Measurements from ENCODE around the gene ABCC1. TPM values are rescaled to one million over a fixed set of nuclear protein-coding genes. Genes with fewer than 3 reads are reported as not detected.

ABCC1 gene
- total and polyA plus RNA-seq, 2 donors, result 11.6 to 18.1 TPM

DNA sequence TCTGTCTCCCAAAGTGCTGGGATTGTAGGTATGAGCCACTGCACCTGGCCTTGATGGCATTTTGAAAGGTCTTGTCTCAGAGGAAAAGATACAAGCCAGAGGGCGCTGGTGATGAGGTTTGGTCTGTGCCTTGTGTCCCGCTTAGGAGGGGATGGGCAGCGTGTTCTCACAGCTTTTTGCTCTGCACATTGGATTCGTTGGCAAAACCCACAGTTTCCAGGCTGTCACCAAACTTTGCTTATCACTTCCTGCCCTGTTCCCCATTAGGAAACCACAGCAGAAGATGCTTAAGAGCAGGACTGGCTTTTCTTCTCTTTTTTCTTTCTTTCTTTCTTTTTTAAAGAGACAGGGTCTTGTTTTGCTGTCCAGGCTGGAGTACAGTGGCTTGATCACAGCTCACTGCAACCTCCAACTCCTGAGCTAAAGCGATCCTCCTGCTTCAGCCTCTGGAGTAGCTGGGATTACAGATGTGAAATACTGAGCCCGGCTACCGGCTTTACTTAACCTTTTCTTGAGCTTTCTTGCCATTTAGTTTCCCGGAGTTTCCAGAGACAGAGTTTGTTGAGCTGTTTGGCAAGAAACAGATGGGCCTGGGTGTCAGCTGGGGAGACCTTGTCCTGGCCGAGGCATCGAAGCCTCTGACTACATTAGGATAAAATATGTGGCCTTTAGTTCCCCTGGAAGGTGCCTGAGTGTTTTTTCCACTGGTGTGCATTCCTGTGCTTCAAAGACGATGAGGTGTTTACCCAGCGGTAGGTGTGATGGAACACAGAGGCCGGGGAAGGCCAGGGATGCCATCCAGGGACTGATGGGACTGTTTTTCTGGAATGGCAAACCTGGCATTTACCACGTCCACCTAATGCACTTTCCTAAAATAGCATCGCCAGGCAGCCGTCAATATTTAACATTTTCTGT lies 112.9 kb downstream of the ABCC1 start:
- Histone ChIP-seq H3K4me3 (ENCODE audit: low read length in 2 of 2) (no peak overlapping the region), H3K27me3 (ENCODE audit: control insufficient read depth in 2 of 2, insufficient read depth in 1 of 2, low read length in 1 of 2) (no peaks in the 10 kb centered on the region), H3K27ac (ENCODE audit: low read depth in 1 of 2, low read length in 1 of 2) (no peak overlapping the region), H3K9me3 (ENCODE audit: control insufficient read depth in 2 of 2, insufficient read depth in 1 of 2, low read length in 1 of 2) (no peaks in the 10 kb centered on the region), H3K36me3 (ENCODE audit: control insufficient read depth in 2 of 2, insufficient read depth in 2 of 2, low read length in 1 of 2) (peaks cover 26 to 47% of the 10 kb centered on the region in 2 donors), H3K4me1 (ENCODE audit: control insufficient read depth in 2 of 2, insufficient read depth in 2 of 2, low read length in 2 of 2) (peaks cover 0 to 26% of the 10 kb centered on the region in 2 donors)
- peak in 4 of 9 donors; percentile 18 to 62 (median 34) for DNase-seq (ENCODE audit: low read depth in 6 of 9, low spot score in 9 of 9)
- 47% methylated on average over 16 of the region's 16 CpGs for WGBS

DNA sequence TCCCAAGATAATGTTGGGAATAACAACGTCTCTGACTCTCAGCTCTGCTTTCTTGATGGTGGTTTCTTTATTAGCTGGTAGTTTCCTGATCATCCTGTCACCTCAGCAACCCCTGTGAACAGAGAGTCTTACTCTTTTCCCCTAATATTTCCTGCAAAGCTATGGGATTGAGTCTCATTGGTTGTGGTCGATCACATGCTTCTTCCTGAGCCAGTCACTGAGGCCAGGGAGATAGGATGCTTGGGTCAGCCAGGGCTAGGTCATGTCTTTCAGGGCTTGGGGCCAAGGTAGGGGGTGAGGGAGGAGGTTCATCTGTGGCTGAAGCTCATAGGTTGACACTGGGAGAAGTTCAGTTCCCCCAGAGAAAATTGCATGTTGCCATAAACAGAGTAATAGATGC lies 114.3 kb downstream of the ABCC1 start:
- 49% methylated on average over 2 of the region's 2 CpGs for WGBS
- Histone ChIP-seq H3K36me3 (ENCODE audit: control insufficient read depth in 2 of 2, insufficient read depth in 2 of 2, low read length in 1 of 2) (peaks cover 32 to 50% of the 10 kb centered on the region in 2 donors), H3K27ac (ENCODE audit: low read depth in 1 of 2, low read length in 1 of 2) (no peak overlapping the region)

DNA sequence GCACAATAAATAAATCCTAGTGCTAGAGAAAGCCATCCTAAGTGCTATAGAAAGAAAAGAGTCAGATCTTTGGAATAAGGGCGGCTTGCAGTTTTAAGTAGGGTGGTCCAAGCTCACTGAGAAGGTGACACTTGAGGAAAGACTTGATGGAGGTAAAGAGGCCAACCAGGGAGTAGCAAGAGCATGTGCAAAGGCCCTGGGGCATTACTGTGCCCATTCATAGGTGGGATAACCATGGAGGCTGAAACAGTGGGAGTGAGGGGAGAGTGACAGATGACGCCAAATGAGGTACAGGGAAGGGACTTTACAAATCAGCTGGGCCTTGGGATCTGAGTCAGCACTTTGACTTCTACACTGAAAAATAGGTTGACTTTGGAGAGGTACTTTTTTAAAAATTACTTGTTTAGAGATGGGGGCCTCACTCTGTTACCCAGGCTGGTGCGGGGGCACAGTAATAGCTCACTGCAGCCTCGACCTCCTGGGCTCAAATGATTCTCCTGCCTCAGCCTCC lies 115.5 kb downstream of the ABCC1 start:
- WGBS, result 97% methylated on average over 4 of the region's 4 CpGs
- H3K4me1 ChIP-seq (ENCODE audit: control insufficient read depth in 2 of 2, insufficient read depth in 2 of 2, low read length in 2 of 2), result peaks cover 0 to 22% of the 10 kb centered on the region in 2 donors
- peaks cover 30 to 41% of the 10 kb centered on the region in 2 donors for H3K36me3 ChIP-seq (ENCODE audit: control insufficient read depth in 2 of 2, insufficient read depth in 2 of 2, low read length in 1 of 2)
- no peak for DNase-seq (ENCODE audit: low read depth in 6 of 9, low spot score in 9 of 9)
- no peaks in the 10 kb centered on the region for H3K27me3 ChIP-seq (ENCODE audit: control insufficient read depth in 2 of 2, insufficient read depth in 1 of 2, low read length in 1 of 2)
- H3K4me3 ChIP-seq (ENCODE audit: low read length in 2 of 2), result no peak overlapping the region
- H3K9me3 ChIP-seq (ENCODE audit: control insufficient read depth in 2 of 2, insufficient read depth in 1 of 2, low read length in 1 of 2), result no peaks in the 10 kb centered on the region
- no peak overlapping the region for H3K27ac ChIP-seq (ENCODE audit: low read depth in 1 of 2, low read length in 1 of 2)

More for the DNA sequence above, 114.3 kb downstream of the ABCC1 start:
- Histone ChIP-seq H3K27me3 (ENCODE audit: control insufficient read depth in 2 of 2, insufficient read depth in 1 of 2, low read length in 1 of 2) (no peaks in the 10 kb centered on the region), H3K4me3 (ENCODE audit: low read length in 2 of 2) (no peak overlapping the region), H3K9me3 (ENCODE audit: control insufficient read depth in 2 of 2, insufficient read depth in 1 of 2, low read length in 1 of 2) (no peaks in the 10 kb centered on the region), H3K4me1 (ENCODE audit: control insufficient read depth in 2 of 2, insufficient read depth in 2 of 2, low read length in 2 of 2) (peaks cover 0 to 26% of the 10 kb centered on the region in 2 donors)
- no peak for DNase-seq (ENCODE audit: low read depth in 6 of 9, low spot score in 9 of 9)

DNA sequence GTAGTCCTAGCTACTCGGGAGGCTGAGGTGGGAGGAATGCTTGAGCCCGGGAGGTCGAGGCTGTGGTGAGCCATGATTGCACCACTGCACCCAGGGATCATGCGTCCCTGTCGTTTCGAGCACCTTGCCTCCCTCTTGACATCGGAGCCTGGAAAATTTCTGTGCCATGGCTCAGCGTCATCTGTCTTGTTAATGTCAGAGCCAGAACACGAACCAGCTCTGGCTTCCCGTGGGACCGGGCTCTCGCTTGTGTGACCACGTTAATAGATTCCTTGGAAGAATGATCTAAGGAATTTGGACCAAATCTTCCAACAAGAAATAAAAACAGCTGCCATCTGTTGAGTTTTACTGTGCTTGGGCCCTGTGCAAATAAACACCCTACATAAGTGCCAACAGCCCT lies 117.7 kb downstream of the ABCC1 start:
- no peak for DNase-seq (ENCODE audit: low read depth in 6 of 9, low spot score in 9 of 9)
- Histone ChIP-seq H3K4me1 (ENCODE audit: control insufficient read depth in 2 of 2, insufficient read depth in 2 of 2, low read length in 2 of 2) (peaks cover 0 to 5% of the 10 kb centered on the region in 2 donors), H3K36me3 (ENCODE audit: control insufficient read depth in 2 of 2, insufficient read depth in 2 of 2, low read length in 1 of 2) (peaks cover 35 to 44% of the 10 kb centered on the region in 2 donors), H3K9me3 (ENCODE audit: control insufficient read depth in 2 of 2, insufficient read depth in 1 of 2, low read length in 1 of 2) (no peaks in the 10 kb centered on the region), H3K27ac (ENCODE audit: low read depth in 1 of 2, low read length in 1 of 2) (no peak overlapping the region), H3K4me3 (ENCODE audit: low read length in 2 of 2) (no peak overlapping the region), H3K27me3 (ENCODE audit: control insufficient read depth in 2 of 2, insufficient read depth in 1 of 2, low read length in 1 of 2) (no peaks in the 10 kb centered on the region)
- 96% methylated on average over 13 of the region's 13 CpGs for WGBS

DNA sequence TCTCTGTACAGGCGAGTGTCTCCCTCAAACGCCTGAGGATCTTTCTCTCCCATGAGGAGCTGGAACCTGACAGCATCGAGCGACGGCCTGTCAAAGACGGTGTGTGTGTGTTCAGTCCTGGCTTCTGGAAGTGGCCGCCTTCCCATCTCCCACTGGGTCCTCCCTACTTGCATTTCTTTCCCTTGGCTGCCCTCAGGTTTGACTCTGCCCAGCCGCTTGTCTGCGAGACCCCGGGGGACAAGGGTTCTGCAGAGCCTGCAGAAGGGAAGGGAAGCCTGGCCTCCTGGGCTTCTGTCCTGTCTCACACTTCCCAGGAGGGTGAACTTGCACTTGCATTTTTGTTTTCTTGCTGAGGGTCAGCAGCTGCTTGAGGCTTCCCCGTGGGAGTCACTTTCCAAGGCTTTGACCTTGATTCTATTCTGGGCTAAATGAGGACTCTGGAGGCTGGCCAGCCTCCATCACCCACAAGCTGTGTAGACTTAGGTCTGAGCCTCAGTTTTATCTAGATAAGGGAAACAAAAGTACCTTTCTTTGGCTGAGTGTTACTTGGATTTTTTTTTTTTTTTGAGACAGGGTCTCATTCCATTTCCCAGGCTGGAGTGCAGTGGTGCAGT lies 122.3 kb downstream of the ABCC1 start:
- WGBS, result 91% methylated on average over 11 of the region's 11 CpGs
- Histone ChIP-seq H3K4me1 (ENCODE audit: control insufficient read depth in 2 of 2, insufficient read depth in 2 of 2, low read length in 2 of 2) (peaks cover 0 to 16% of the 10 kb centered on the region in 2 donors), H3K4me3 (ENCODE audit: low read length in 2 of 2) (no peak overlapping the region), H3K9me3 (ENCODE audit: control insufficient read depth in 2 of 2, insufficient read depth in 1 of 2, low read length in 1 of 2) (no peaks in the 10 kb centered on the region), H3K27ac (ENCODE audit: low read depth in 1 of 2, low read length in 1 of 2) (peak overlapping the region in 1 of 2 donors; percentile 9), H3K36me3 (ENCODE audit: control insufficient read depth in 2 of 2, insufficient read depth in 2 of 2, low read length in 1 of 2) (peaks cover 51 to 55% of the 10 kb centered on the region in 2 donors), H3K27me3 (ENCODE audit: control insufficient read depth in 2 of 2, insufficient read depth in 1 of 2, low read length in 1 of 2) (no peaks in the 10 kb centered on the region)
- no peak for DNase-seq (ENCODE audit: low read depth in 6 of 9, low spot score in 9 of 9)

DNA sequence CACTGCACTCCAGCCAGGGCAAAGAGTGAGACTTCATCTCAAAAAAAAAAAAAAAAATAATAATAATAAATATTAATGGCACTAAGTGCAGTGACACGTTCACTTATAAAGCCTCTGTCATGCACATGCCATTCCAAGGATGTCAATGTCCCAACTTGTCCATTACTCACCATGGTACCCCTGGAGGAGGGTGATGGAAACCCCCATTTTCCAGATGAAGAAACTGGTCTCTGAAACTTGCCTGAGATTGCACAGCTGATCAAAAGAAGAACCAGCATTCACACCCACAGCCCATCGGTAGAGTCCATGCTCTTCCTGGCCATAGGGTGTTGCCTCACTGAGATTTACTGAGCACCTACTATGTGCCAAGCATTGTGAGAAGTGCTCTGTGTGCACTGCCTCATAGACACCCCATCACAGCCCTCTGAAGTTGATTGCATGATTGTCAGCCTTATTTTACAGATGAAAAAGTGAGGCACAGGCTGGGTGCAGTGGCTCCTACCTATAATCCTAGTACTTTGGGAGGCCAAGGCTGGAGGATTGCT lies 123.7 kb downstream of the ABCC1 start:
- Histone ChIP-seq H3K4me3 (ENCODE audit: low read length in 2 of 2) (no peak overlapping the region), H3K9me3 (ENCODE audit: control insufficient read depth in 2 of 2, insufficient read depth in 1 of 2, low read length in 1 of 2) (no peaks in the 10 kb centered on the region), H3K36me3 (ENCODE audit: control insufficient read depth in 2 of 2, insufficient read depth in 2 of 2, low read length in 1 of 2) (peaks cover 53 to 60% of the 10 kb centered on the region in 2 donors), H3K27me3 (ENCODE audit: control insufficient read depth in 2 of 2, insufficient read depth in 1 of 2, low read length in 1 of 2) (no peaks in the 10 kb centered on the region), H3K27ac (ENCODE audit: low read depth in 1 of 2, low read length in 1 of 2) (no peak overlapping the region), H3K4me1 (ENCODE audit: control insufficient read depth in 2 of 2, insufficient read depth in 2 of 2, low read length in 2 of 2) (peaks cover 0 to 16% of the 10 kb centered on the region in 2 donors)
- WGBS, result 98% methylated on average over 2 of the region's 2 CpGs
- DNase-seq (ENCODE audit: low read depth in 6 of 9, low spot score in 9 of 9), result no peak

DNA sequence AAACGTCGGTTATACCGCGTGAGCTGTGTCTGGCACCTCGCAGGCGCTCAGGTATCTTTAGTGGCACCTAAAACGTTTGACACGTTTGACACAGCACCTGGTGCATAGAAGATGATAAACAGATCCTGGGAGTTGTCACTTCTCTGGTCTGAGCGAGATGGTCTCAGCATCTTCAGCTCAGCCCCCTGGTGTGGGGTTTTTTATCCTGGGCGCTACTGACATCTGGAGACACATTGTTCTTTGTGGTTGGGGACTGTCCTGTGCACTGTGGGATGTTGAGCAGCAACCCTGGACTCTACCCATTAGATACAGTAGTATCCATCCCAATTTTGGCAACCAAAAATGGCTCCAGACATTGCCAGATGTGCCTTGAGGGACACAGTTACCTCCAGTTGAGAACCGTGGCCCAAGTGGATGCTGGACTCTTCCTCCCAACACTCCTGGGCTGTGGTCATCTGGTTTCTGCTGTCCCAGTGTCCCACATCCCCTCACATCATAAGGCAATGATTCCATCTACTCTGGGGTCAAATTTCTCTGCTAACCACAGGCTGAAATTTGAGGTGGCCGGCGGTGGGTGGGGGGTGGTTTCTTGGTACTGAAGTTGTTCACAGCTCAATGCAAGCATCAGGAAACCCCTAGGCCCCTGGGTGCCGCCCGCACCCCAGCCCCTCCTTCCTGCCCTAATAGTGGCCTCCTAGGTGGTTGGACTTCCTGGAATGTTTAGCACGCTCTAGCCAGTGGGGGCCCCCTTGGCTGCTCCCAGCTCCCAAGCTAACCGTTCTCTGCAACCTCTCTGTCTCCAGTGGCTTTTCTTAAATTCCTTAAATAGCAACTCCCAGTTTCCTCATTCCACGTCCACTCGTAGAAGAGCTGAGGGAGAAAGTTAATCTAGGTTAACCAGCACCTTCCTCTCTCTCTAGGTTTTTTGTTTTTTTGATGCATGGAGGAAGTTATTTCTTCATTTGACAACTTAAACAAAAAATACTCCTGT lies 124.8 kb downstream of the ABCC1 start:
- H3K27me3 ChIP-seq (ENCODE audit: control insufficient read depth in 2 of 2, insufficient read depth in 1 of 2, low read length in 1 of 2), result no peaks in the 10 kb centered on the region
- peaks cover 59 to 60% of the 10 kb centered on the region in 2 donors for H3K36me3 ChIP-seq (ENCODE audit: control insufficient read depth in 2 of 2, insufficient read depth in 2 of 2, low read length in 1 of 2)
- no peak overlapping the region for H3K4me3 ChIP-seq (ENCODE audit: low read length in 2 of 2)
- 57% methylated on average over 19 of the region's 19 CpGs for WGBS
- DNase-seq (ENCODE audit: low read depth in 6 of 9, low spot score in 9 of 9), result peak in 1 of 9 donors; percentile 12
- no peaks in the 10 kb centered on the region for H3K9me3 ChIP-seq (ENCODE audit: control insufficient read depth in 2 of 2, insufficient read depth in 1 of 2, low read length in 1 of 2)
- H3K27ac ChIP-seq (ENCODE audit: low read depth in 1 of 2, low read length in 1 of 2), result peak overlapping the region in 1 of 2 donors; percentile 66
- H3K4me1 ChIP-seq (ENCODE audit: control insufficient read depth in 2 of 2, insufficient read depth in 2 of 2, low read length in 2 of 2), result peaks cover 0 to 16% of the 10 kb centered on the region in 2 donors
